NCI-H510A (cell line): ENCODE measurements around the gene CC2D2A.
"Not testable (repeated sequence)": the region's sequence is repeated elsewhere in the genome, so short reads cannot be mapped to it uniquely, and the experiment has no call there.

Experiments
- DNase-seq: peaks from one replicate; lab custom pipeline; 2025; lab: John Stamatoyannopoulos, UW

The CC2D2A gene

DNA sequence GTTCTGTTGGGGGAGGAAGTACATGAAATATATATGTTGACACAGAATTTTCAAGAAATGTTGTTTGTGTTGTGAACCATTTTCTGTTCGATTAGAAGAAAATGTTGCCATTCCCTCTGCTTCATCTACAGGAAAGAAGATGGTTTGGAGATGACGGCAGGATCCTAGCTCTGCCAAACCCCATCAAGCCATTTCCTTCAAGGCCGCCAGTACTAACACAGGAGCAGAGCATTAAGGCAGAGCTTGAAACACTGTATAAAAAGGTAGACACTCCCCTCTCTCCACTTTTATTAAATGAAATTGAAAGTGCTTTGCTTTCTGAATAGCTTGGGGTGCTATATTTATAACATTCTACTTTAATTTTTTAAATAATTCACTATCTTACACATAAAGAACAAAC, 46.8 kb downstream of the CC2D2A start:
- no peak for DNase-seq

DNA sequence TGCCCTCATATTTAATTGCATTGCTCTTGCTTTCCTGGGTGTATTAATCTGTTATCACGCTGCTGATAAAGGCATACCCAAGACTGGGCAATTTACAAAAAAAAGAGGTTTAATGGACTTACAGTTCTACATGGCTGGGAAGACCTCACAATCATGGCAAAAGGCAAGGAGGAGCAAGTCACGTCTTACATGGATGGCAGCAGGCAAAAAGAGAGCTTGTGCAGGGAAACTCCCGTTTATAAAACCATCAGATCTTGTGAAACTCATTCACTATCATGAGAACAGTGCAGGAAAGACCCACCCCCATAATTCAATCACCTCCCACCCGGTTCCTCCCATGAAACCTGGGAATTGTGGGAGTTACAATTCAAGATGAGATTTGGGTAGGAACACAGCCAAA, 48.0 kb downstream of the CC2D2A start:
- not testable (repeated sequence) for DNase-seq

DNA sequence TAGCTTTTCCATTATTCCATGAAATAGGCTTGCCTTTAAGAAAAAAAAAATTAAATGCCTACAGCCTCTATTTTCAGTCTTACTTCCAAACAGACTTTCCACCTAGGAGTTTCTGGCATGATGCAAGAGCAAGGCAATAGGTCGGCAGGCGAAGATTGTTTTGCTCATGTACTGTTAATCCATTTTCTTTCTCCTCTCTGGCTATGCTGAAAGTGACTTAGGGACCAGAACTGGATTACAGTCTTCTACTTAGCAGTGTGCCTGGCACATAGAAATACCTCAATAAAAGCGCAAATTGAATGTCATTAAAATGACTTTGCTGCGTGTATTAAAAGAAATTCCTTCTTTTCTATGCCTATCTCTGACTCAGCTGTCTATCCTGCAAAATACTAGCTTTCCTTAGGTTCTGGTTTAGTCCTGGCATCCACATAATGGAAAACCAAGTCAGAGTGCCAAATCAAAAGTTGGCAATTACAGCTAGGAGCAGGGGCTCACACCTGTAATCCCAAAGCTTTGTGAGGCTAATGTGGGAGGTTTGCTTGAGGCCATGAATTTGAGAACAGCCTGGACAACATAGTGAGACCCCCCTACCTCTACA, 51.9 kb downstream of the CC2D2A start:
- DNase-seq: no peak

DNA sequence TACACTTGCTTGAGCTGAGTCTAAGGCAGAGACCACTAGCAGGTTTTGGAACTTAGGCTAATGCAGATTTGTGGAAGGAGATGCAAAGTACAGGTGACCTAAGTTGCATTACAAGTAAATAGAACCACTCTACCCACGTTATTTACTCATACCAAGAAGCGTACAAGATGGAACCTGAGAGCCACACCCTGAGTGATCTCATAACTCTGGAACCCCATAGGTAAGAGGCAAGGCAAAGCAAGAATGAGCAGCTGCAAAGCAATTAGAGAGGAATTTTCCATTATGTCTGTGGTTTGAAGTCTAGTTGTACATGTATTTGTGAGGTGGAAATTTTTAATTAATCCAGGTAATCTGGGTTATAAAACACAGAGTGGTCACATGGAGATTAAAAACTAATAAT, 55.4 kb downstream of the CC2D2A start:
- no peak for DNase-seq

DNA sequence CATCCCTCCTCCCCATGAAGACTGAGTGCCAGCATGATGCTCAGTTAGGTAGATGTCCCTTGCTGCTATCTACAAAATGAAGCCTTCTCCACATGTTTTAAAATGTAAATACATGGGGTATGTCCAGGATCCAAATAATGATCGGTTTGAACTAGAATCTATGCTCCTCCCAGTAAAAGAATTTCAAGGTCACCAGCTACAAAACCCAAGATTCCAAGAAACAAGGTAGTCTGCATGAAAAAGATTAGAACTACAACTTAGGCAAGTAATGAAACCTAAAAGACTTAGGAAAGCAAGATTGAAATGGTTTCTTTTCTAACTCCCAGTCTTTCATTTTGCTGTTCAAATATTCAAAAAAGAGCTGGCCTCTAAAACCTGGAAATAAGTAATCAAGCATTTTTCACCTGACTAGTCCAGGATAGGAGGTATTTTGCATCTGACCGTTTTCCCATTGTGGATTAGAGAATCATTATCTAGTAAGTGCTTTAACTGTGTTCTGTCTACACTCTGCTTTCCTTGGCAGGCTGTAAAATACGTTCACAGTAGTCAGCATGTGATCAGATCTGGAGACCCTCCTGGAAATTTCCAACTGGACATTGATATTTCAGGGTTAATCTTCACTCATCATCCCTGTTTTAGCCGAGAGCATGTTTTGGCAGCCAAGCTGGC, 57.4 kb downstream of the CC2D2A start:
- no peak for DNase-seq

DNA sequence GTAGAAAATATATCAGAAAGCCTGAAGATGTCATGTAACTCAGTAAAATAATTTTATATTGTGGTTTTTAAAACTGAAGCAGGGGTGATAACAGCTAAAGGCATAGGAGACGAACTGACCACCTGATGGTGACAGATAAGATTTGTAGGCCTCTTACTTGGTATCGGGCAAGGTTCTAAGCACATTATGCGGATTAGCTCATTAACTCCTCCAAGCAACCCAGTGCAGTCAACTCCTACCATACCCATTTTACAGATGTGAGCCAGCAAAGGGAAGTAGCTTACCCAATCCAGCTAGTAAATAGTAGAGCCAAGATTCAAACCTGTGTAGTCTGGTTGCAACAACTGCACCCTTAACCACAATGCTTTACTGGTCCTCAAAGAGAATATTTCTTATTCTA, 62.1 kb downstream of the CC2D2A start:
- DNase-seq: no peak

DNA sequence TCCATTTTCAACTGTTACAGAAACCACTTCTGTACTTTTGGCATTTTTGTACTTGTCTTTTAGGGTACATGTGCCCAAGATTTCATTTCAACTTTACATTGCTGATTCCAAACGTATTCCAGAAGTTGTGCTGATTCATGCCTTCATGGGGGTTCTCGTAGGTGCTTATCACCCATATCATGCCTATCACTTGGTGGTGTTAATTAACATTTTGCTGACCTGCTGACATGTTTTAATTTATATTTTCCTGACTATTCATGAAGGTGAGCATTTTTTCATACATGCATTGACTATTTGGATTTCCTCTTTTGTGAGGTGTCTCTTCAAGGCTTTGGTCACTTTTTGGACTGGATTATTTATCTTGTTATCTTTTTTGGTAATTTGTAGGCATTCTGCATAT, 64.1 kb downstream of the CC2D2A start:
- no peak for DNase-seq

DNA sequence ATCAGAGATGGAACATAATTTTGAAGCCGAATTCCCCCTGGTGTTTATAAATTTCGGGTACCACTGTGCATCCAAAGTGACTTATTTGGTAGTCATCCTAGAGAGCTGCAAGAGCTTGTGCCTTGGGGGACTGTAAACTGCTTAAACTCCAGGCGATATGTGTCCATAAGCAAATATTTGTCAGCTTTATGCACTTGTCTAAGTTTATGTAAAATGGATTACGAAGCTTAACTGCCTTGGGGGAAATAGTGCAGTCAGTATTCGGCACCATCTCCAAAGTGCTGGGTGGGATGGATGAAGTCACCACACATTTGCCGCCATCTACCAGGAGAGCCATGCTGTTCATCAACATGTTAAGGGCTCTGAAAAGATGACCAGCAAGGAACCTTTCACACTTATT, 65.9 kb downstream of the CC2D2A start:
- DNase-seq: no peak

DNA sequence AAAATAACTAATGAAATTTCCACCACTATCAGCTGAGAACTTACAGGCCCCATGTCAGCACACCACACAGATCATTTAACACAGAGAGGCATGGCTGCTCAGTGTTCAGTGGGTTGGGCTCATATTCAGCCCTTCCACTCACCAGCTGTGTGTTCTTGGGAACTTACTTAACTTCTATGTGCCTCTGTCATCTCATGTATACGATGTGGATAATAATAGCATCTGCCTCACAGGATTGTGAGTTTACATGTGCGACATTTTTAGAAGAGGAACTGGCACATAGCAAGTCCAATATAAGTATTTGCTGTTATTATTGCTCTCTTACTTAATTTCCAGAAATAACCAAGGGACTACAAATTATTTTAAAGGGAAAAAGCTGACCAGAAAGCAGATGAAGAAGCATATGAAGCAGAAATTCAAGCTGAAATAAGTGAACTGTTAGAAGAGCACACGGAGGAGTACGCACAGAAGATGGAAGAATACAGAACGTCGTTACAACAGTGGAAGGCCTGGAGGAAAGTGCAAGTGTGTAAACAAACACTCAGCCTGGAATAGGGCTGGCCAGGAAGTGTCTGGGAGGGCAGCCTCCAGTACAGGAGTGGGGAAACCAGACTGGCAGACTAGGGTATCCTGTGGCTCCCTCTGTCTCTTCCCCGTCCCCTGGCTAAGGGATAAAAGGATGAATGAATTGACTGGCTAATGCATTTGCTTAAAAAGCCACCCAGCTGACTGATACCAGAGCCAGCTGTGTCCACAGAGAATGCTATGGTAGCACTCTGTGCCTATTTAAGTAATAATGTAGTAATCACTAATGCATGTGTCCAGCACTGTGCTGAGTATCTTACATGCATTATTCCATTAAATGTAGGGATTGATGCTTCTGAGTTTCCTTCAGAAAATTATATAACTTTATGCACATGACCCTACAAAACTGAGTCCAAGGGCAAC, 67.1 kb downstream of the CC2D2A start:
- peak; percentile 2 for DNase-seq

DNA sequence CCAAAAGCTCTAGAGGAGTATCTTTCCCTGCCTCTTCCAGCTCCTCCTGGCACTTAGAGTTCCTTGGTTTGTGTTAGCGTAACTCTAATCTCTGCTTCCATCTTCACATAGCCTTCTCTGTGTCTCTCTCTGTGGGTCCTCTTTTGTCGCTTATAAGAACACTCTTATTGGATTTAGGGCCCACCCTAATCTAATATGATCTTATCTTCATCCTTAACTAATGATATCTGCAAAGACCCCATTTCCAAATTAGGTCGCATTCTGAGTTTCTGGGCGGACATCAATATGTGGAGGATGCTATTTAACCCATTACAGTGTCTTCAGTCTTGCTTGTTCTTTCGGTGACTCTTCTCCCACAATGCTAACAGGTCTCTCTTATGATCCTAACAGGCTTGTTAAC, 72.3 kb downstream of the CC2D2A start:
- DNase-seq: no peak

DNA sequence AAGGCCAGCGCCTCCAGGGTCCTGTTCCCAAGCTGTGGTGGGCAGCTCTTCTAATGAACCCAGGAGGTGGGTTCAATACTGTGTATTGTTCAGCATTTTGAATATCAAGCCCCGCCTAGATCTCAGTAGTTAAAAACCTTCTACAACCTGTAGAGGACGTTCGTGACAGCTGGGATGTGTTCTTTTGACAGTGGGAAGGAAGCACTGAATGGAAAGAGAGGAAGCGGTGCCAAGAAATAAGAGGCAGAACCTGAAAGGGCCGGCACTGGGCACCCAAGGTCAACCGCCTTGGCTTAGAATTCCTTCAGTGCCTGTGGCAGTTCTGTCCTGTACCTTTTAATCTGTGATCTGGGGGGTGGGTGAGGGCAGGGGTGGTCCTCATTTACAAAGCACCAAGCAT, 73.1 kb downstream of the CC2D2A start:
- no peak for DNase-seq

DNA sequence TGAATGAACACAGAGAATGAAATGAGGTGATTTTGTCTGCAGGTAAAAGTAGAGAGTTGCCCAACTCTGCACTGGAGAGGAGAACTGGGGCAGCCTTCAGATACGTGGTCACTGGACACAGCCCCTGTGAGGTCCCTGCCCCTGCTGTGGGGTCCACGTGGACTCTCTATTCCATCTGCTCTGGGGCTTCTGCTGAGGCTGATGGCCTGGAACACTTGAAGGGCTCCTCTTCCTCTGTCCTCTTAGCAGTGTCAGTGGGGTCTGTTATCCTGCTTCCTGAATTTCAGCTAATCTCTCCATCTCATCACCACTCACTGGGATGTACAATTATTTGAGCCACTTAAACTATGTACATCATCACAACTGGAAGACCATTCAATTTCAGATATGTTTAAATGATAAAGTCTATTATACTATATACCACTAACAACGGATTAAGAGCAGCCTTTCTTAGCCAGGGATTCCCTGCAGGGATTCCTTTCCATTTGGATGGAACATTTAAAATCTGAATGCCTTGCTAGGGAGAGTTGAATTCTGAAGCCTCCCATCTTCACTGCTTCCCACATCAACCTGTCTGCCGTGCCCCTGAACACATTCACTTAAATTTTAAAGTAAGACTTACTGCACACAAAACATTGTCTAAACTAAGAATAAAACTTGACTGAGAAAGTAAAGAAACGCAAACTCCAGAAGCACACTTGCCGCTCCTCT, 74.0 kb downstream of the CC2D2A start:
- DNase-seq: no peak

DNA sequence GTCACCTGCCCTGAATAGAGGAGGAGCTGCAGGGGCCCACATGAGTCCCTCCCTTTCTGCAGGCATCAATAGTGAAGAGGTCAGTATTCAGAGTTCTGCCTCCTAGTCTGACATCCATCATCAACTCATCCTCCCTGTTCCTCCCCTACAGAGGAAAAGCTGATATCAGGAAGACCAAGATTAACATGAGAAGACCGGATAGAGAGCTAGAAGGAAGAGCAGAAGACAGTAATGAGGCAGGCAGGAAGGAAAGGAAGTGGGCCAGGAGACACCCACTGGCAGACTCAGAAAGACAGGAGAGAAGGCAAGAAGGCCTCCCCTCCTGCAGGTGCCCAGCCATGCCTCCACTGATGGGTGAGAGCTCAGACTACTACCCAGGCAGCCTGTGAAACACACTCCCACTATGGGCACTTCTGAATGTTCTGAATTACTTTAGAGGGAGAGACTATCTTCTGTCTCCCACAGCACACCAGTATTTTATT, 74.6 kb downstream of the CC2D2A start:
- DNase-seq: no peak

DNA sequence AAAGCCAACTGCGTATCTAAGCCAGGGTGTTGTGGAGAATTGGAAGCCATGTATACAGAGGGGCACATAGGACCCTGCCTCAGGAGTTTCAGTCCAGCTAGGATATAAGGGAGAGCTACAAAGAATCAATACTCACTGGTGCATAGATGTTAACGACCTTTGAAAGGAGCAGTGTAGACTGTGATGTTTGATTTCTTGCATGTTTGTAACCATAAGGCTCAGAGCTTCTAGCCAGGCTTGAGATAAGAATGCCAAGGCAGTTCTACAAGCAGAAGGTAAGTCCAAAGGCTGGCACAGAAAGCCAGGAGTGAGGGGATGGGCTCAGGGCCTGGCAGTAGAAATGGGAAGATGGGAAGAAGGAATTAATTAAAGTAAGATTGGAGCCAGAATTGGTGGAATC, 75.7 kb downstream of the CC2D2A start:
- DNase-seq: no peak

DNA sequence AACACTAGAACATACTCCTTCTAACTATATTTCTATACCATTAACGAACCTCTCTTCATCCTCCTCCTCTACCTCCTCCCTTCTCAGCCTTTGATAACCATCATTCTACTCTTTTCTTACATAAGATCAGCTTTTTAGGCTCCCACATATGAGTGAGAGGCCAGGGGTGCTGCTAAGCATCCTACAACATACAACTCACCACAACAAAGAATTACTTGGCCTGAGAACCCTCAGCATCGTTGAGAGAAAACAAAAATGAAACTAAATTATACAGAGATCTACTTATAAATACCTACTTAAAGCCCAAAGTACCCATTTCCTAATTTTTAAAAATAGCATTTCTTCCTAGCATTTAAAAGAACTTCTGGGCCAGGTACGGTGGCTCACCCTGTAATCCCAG, 77.7 kb downstream of the CC2D2A start:
- no peak for DNase-seq

DNA sequence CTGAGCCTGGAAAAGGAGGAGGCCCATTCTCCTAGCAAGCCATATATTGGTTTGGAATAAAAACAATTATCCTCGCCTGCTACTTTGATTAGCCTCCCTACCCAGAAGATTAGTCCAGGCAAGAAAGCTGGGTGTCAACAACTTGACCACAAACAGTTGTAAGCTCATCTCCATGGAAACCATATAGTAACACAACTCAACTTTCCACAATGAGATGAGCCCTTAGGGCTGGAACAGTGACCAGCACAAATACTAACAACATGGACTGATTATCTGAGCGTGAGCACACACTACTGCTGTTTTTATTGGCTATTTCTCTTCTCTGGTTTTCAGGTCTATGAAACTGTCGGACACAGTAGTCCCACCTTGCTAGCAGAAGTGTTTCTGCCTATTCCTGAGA, 80.8 kb downstream of the CC2D2A start:
- no peak for DNase-seq

DNA sequence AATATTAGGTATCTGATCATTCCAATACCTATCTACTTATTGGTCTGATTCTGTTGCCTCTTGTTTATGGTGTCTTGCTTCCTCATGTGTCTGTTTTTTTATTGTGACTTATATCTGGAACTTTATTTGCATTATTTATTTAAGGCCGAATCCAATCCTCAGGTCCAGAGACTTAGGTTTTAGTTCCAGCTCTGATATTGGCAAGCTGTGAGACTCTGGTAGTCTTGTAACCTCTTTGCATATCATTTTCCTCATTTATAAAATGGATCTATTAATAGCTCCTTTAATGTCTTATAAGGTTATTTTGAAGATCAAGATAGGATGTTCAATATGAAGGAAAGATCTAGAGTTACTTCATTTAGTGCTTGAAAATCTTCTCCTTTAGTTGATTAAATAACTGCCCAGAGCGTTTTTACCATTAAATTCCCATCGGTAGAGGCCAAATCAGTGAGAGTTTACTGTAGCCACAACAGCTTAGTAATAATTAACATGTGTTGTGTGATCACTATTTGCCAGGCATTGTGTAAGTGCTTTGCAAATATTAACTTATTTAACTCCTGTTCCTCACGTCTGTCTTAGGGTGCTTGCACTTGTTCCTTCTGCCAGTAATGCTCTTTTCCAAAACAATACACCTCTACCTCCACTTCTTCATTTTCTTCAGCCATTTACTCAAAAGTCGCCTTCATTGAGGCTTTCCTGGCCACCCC, 82.2 kb downstream of the CC2D2A start:
- DNase-seq: no peak

DNA sequence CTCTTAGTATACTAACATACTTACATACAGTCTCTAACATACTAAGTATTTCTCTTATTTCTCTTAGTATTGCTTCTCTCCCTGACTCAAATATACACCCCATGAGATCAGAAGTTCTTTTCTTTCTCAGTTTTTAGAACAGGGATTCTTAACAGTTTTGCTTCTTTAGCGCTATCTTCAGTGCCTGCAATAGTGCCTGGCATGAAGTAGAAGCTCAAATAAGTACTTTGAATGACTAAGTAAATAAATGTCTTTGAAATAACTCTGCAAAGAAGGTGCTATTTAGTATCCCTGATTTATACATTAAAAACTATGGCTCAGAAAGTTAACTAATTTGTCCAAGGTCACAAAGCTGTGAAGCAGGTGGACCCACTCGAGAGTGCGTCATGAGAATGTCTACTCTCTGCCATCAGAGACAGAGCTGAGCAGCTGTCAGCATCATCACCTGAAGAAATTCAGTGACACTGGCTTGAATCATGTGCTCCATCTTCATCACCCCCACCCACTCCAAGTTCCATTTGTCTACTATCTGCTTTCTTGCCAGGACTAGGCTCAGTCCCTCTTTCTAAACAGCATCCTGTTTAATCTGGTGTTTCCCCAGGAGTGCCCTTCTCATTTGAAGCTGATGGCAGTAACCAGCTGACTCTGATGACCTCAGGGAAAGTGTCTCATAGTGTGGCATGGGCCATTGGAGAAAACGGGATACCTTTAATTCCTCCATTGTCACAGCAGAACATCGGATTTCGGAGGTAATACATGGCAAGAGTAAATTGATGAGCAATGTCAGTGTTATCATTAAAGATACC, 83.1 kb downstream of the CC2D2A start:
- no peak for DNase-seq

DNA sequence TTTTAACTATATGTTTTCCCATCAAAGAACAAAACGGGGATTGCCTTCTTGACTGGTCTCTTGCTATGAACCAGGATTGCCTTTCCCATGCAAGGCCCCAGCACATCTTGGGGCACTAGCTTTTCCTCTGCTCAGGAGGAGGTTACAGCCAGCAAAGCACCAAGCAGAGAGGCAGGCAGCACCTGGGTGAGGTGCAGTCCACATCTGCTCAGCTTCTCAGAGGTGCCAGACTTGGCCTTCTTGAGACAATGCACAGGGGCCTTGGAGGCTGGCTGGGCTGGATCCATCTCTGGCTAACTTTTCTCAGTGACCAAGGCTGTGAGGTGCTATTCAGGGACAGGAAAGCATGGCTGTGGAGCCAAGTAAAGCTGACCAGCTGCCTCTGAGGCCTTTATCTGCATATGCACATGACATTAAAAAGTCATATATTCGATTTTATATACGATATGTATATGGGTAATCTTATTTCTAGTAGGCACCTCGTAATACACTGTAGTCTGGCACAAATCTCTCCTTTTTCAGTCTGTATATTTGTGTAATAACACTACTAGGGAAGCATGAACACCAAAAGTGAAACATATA, 86.9 kb downstream of the CC2D2A start:
- no peak for DNase-seq

DNA sequence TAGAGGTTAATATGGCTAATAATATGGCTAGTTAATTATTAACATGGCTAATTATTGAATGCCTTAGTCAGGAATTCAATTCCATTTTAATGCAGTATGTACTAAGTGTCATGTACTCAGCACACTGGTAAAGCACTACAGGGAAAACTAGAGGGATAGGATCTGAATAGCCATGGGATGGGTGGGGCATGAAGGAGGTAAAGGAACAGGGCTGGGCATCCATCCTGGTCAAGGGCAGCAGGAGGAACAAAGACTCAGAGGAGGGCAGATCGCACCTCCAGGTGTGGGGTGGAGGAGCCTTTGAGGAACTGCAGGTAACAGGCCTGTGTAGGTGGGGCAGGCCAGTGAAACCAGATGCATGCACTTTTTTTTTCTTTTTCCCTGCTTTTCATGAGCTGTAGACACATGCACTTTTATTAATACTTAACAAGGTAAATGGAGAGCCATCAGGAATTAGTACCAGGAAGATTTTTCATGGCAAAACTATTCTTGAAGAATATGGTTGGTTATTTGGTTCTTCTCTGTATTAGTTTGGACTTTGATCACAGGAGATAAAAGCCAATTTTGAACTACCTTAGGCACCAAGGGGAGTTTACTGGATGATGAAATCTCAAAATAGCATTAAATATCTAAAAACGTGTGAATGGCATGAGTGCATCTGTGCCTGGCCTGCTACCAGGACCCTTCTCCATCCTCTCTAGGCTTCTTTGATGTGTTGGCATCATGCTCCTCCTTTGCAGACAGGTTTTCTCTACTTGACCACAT, 88.3 kb downstream of the CC2D2A start:
- DNase-seq: no peak
